GM21576 (cell line): Measurements from ENCODE around the gene MIA2.
A peak's percentile ranks its signal among the peaks of the same experiment; 100 is the strongest.

Experiments used
- ATAC-seq: cut with Tn5 transposase; IDR thresholded peaks from one replicate; pipeline ENCODE4 v1.9.1; 2021; ENCODE audit warnings: mild to moderate bottlenecking, moderate library complexity; ENCODE audit not compliant: unreplicated experiment

The MIA2 gene

DNA sequence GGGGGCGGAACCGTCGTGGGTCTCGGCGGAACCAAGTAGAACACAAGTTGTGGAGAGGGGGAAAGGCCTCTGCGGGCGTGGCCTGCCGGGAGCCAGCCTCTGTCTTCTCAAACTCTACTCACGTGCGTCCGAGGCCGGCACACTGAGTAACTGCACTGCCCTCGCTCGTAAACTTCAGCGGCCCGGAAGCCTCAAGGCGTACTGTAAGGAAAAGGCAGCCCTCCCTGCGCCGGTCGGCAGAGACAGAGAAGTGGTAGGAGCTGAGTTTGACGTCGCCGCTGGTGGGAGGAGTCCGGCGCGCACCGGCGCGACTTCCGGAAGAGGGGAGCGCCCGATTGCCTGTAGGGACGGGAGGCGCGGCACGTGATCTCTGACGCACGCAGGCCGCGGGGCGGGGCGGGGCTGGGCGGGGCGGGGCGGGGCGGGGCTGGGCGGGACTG is 198.5 kb downstream of the MIA2 start, which contains the start of gene FBXO33:
Gene FBXO33, minus strand, starts transcription at position 255 of the 440 bp plus-strand sequence. CDS start 271 bp downstream, outside the sequence.
- ATAC-seq, result peak; percentile 78

DNA sequence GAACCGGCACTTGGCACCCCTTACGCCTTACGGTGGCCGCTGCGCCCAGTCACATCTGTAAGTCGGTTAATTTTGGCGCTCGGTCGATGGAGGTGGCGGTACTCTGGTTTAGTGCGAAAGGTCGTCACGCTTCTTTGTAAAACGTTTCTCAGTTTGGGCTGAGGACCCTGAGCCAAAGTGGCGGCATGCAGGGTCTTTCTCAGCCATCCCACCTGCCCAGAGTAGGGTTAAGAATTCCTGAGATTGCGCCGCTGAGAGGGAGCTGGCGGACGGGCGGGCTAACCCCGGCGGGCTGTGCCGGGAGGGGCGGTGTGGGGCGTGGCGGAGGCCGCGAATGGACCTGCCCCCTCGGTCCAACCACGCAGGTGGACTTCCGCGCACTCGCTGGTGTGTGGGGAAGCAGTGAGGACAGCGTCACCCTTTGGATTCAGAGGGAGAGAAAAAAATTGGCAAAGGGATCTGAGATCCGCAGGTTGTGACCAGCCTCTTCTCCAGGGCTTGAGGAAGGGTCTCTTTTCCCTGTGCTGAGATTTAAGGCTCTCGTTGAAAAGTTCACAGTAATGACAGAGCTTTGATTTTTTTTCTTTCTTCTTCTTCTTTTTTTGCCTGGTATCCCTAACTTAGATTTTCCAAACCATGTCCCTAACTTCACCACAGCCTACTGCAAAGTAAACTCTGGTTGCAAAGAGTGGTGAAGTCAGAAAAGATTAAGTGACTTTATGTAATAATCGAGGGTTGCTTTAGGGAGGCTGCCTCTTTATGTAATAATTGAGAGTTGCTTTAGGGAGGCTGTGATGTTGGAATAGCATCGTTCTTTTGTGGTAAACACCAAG is 199.1 kb downstream of the MIA2 start:
- peak; percentile 64 for ATAC-seq

DNA sequence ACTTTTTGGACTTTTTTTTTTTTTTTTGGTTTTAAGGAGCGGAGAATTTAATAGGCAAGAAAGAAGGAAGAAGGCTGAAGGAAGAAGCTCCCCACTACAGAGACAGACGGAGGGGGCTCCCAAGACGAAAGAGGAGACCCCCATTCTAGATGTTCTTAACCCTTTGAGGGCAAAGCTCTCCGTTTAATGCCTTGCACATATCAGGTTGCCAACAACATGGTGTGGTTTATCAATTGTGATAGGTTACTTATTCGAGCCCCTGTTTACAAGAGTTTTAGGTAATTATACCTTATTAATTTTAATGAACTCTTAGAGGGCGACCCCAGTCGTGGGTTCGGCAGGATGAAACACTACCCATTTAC is 199.7 kb downstream of the MIA2 start:
- no peak for ATAC-seq

- no peak for ATAC-seq
Measured at GRCh38 chr14:39434401-39434800, 200.7 kb downstream of the MIA2 start.

DNA sequence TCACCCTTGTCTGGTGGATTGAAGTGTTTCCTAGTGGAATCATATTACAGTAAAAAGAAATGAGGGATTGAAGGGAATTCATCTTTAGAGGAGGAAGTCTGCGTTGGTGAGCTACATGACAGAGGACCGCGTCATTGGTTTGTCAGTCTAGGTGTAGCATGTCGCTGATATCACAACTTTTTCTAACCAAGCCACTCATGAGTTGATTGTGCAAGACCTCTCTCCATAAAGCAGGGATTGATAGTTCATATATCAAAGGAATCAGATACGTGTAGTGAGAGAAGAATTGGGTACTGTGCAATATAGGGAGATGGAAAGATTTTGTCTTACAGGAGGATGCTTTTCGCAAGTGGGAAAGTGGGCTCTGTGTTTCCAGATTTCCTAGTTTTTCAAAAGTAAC is 201.5 kb downstream of the MIA2 start:
- no peak for ATAC-seq
